Lower leg skin (tissue), 4 donors: ENCODE results near the gene AUTS2. TPM values are rescaled to one million over a fixed set of nuclear protein-coding genes. Genes with fewer than 3 reads are reported as not detected.

Source experiments
- DNase-seq, 2 donors: peaks; one replicate each; pipeline ENCODE4 v3.0.0-alpha.2; 2019; ENCODE audit warnings: low spot score in 2 of 2
- H3K4me3 ChIP-seq: fragments of 200-600 bp; sonication (generic); 2 replicates; pipeline ENCODE4 v1.5.1; 2017; ENCODE audit warnings: mild to moderate bottlenecking, low read depth; ENCODE audit not compliant: poor library complexity, severe bottlenecking
- CTCF ChIP-seq, 3 donors: fragments of 450-650 bp; IDR thresholded peaks; one replicate each; pipeline ENCODE4 v1.5.1; 2016; ENCODE audit warnings: antibody characterized with exemption in 3 of 3, mild to moderate bottlenecking in 3 of 3, moderate library complexity in 2 of 3
- POLR2A ChIP-seq, 2 donors: fragments of 450-650 bp; IDR thresholded peaks; one replicate each; pipeline ENCODE4 v1.6.1; 2016 to 2017; ENCODE audit warnings: antibody characterized with exemption in 2 of 2, mild to moderate bottlenecking in 1 of 2, moderate library complexity in 1 of 2
- WGBS, 2 donors: methylation state at CpG; one replicate each; pipeline ENCODE4 v1.1.5; 2018; 5-methylcytosine and 5-hydroxymethylcytosine counted together
- intact Hi-C: fragments of 100-400 bp; cut with DNase I; formaldehyde crosslinking; loops from one replicate; pipeline ENCODE4 v1.15.0; 2023; ENCODE audit warnings: low total_unique reads
- total RNA-seq, 4 donors: library from RNA; depleted of rRNA; stranded (reverse); fragments of >200 nt; gene quantifications; one replicate each; pipeline ENCODE4 v1.1.0, GENCODE V29; 2016

Gene AUTS2
- total RNA-seq, 4 donors from 2014 or later: 30.8 to 41.9 (median 40.5) TPM

GRCh38 chr7:69714886-69715576 is 116.8 kb downstream of the AUTS2 start:
- no peak for DNase-seq
- TF ChIP-seq CTCF (IDR thresholded peaks at IDR 0.05) (no peak), POLR2A (IDR thresholded peaks at IDR 0.05) (no peak)
- intact Hi-C loops: no loop called here
- 86 to 90% methylated on average over 2 of the region's 2 CpGs for WGBS, 2 donors
- no peak overlapping the region for H3K4me3 ChIP-seq

- WGBS, 2 donors: 71 to 72% methylated on average over 2 of the region's 2 CpGs
- no peak overlapping the region for H3K4me3 ChIP-seq
- no peak for TF ChIP-seq CTCF (IDR thresholded peaks at IDR 0.05)
- intact Hi-C loops: no loop called here
- DNase-seq: no peak
These were observed 118.9 kb downstream of the AUTS2 start for GRCh38 chr7:69717221-69717620.

GRCh38 chr7:69719717-69720116 is 121.4 kb downstream of the AUTS2 start:
- no peak overlapping the region for H3K4me3 ChIP-seq
- DNase-seq: no peak
- intact Hi-C loops: no loop called here
- TF ChIP-seq CTCF (IDR thresholded peaks at IDR 0.05) (no peak), POLR2A (IDR thresholded peaks at IDR 0.05) (no peak)

GRCh38 chr7:69722843-69723242 is 124.6 kb downstream of the AUTS2 start:
- 47 to 48% methylated on average over 4 of the region's 4 CpGs for WGBS, 2 donors
- peak in 1 of 2 donors; percentile 37 for DNase-seq
- intact Hi-C loops: no loop called here
- TF ChIP-seq CTCF (IDR thresholded peaks at IDR 0.05) (no peak), POLR2A (IDR thresholded peaks at IDR 0.05) (no peak)
- no peak overlapping the region for H3K4me3 ChIP-seq

- no peak for TF ChIP-seq CTCF (IDR thresholded peaks at IDR 0.05)
- TF ChIP-seq POLR2A (IDR thresholded peaks at IDR 0.05): no peak
- H3K4me3 ChIP-seq: no peak overlapping the region
- no peak for DNase-seq
- intact Hi-C loops: no loop called here
- WGBS, 2 donors: 32 to 39% methylated on average over 1 of the region's 1 CpG
These were observed 125.4 kb downstream of the AUTS2 start for GRCh38 chr7:69723663-69724062.

GRCh38 chr7:69728304-69728703 is 130.0 kb downstream of the AUTS2 start:
- 83 to 87% methylated on average over 3 of the region's 3 CpGs for WGBS, 2 donors
- no peak for TF ChIP-seq POLR2A (IDR thresholded peaks at IDR 0.05)
- TF ChIP-seq CTCF (IDR thresholded peaks at IDR 0.05): no peak
- no peak for DNase-seq
- H3K4me3 ChIP-seq: no peak overlapping the region
- intact Hi-C loops: no loop called here
